K562 treated with DMSO at 1 percent for 12 hours (cell line): ENCODE results near the gene WWP2. TPM values are rescaled to one million over a fixed set of nuclear protein-coding genes. Genes with fewer than 3 reads are reported as not detected.

ENCODE experiments used
- total RNA-seq: library from RNA; unstranded; fragments of 300-600 nt; gene quantifications from 2 replicates; pipeline ENCODE4 v1.2.3, GENCODE V29; 2022; ENCODE audit not compliant: insufficient read depth

The WWP2 gene
- total RNA-seq, result 18.9 and 42.5 TPM in 2 replicates

GRCh38 chr16:69761983-69762813 lies at the start of gene WWP2:
WWP2 (plus strand) TSS chr16:69762332; CDS start chr16:69787011, 24,679 bp downstream.

GRCh38 chr16:69726313-69727060 lies 35.6 kb upstream of the WWP2 start, which contains the start of gene NQO1:
NQO1 (minus strand) TSS chr16:69726560; CDS start chr16:69726439, 121 bp downstream.

GRCh38 chr16:69754469-69755310 lies 7.4 kb upstream of the WWP2 start, which contains the start of gene NOB1:
NOB1 (minus strand) TSS chr16:69754926; CDS start chr16:69754910, 16 bp downstream.

DNA sequence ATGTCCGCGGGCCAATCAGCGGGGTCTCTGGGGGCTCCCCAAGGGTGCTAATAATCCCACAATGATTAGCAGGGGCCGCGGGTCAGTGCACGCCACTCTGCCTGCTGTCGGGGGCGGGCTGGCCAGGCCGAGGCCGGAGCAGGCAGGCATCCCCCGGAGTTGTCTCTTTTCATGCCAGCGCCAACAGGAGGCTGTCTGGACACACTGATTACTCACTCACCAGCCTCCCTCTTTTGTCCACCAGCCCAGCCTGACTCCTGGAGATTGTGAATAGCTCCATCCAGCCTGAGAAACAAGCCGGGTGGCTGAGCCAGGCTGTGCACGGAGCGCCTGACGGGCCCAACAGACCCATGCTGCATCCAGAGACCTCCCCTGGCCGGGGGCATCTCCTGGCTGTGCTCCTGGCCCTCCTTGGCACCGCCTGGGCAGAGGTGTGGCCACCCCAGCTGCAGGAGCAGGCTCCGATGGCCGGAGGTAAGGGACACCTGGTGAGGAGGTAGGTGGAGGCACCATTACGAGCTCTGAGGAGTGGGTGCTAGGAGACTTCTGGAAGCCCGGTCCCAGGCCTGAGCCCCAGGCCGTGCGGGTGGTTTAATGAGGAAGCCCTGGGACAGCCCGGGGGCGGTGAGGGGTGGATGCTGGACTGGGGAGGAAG lies 189.0 kb downstream of the WWP2 start, which contains the start of gene CLEC18A:
Gene CLEC18A (plus strand): TSS at position 318 of the 655 bp plus-strand sequence. CDS start 33 bp downstream, at position 351.

Other genes with a start within 250 kb of the WWP2 start
- gene NFAT5, start 196.4 kb upstream of the WWP2 start, total RNA-seq, result 0.82 and 9.3 TPM in 2 replicates
- 162 and 165 TPM in 2 replicates for gene NQO1, start 35.8 kb upstream of the WWP2 start, total RNA-seq
- gene NOB1, start 7.4 kb upstream of the WWP2 start, total RNA-seq, result 74.0 and 82.6 TPM in 2 replicates
- 0.67 and 1.7 TPM in 2 replicates for gene CLEC18A, start 189.0 kb downstream of the WWP2 start, total RNA-seq